Transverse colon (tissue), 4 donors: ENCODE data around the gene DNMT3B.
"Not testable (repeated sequence)": the region's sequence is repeated elsewhere in the genome, so short reads cannot be mapped to it uniquely, and the experiment has no call there.

Experiments
- CTCF ChIP-seq, 5 experiments: fragments of 200-600 bp in 3 of 5; fragments of 450-650 bp in 2 of 5; sonication (generic) in 3 of 5; IDR thresholded peaks; 1 replicate in 2 of 5; 2 replicates in 3 of 5; pipeline ENCODE4 v1.5.1; 2016 to 2017; ENCODE audit warnings: antibody characterized with exemption in 5 of 5, inconsistent platforms in 3 of 5, mild to moderate bottlenecking in 2 of 5, moderate library complexity in 1 of 5
- EP300 ChIP-seq: sonication (generic); formaldehyde crosslinking; IDR thresholded peaks from one replicate; pipeline ENCODE4 v1.6.1; 2017; ENCODE audit warnings: antibody characterized with exemption, low read depth
- POLR2A ChIP-seq: fragments of 450-650 bp; IDR thresholded peaks from one replicate; pipeline ENCODE4 v1.6.1; 2016; ENCODE audit warnings: antibody characterized with exemption, mild to moderate bottlenecking, moderate library complexity
- POLR2AphosphoS5 ChIP-seq, 3 donors: sonication (generic); formaldehyde crosslinking; IDR thresholded peaks; one replicate each; pipeline ENCODE4 v1.6.1; 2016; ENCODE audit warnings: antibody characterized with exemption in 3 of 3

- not testable (repeated sequence) for TF ChIP-seq CTCF (IDR thresholded peaks at IDR 0.05); POLR2A; POLR2AphosphoS5 (IDR thresholded peaks at IDR 0.05); EP300
Measured at GRCh38 chr20:32728435-32728834, 33.8 kb upstream of the DNMT3B start.
